Fibroblast of peridontal ligament (primary cell): Measurements from ENCODE around the gene VIPAS39.

Experiments
- DNase-seq: peaks from one replicate; pipeline ENCODE4 v3.0.0-alpha.2; 2010; ENCODE audit errors: extremely low read depth

VIPAS39 gene

DNA sequence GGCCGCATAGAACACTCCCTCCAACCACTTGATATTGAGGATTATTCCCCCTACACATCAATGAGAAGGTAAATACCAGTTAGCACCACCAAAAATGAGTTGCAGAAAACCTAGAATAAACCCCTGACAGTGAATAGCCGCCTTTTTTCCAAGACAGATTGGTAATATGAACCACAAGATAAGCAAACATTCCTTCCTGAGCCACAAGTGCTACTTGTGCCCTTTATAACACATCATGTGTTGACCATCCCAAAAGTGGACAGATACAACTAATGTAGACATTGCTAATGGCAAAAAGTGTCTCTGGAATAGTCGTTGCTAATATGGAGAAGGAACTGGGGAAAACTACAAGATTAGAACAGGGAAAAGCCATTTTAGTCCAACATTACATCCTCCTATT is 51.3 kb downstream of the VIPAS39 start:
- peak; percentile 3 for DNase-seq

DNA sequence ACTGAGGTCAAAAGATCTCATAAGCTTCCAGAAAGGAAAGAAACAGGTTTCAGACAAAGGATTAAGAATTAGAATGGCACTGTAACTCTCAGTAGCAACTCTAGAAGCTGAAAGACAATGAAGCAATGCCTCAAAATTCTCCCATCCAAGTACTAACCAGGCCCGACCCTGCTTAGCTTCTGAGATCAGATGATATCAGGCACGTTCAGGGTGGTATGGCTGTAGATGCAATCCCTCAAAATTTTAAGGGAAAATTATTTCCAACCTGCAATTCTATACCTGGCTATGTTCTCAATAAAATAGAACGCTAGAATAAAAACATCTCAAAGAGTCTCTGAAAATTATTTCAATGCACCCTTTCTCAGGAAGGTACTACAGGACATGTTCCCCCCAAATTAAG is 53.6 kb downstream of the VIPAS39 start:
- no peak for DNase-seq

DNA sequence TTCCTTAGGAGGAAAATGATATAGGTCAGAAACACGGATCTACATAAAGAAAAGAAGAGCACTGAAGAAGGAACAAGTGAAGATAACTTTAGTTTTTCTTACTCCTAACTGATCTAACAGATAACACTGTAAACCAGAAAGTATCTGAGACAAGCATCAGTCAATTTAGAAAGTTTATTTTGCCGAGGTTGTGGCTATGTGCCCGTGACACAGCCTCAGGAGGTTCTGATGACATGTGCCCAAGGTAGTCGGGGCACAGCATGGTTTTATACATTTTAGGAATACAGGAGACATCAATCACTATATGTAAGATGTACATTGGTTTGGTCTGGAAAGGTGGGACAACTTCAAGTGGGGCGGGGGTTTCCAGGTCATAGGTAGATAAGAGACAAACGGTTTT is 57.2 kb downstream of the VIPAS39 start:
- no peak for DNase-seq

DNA sequence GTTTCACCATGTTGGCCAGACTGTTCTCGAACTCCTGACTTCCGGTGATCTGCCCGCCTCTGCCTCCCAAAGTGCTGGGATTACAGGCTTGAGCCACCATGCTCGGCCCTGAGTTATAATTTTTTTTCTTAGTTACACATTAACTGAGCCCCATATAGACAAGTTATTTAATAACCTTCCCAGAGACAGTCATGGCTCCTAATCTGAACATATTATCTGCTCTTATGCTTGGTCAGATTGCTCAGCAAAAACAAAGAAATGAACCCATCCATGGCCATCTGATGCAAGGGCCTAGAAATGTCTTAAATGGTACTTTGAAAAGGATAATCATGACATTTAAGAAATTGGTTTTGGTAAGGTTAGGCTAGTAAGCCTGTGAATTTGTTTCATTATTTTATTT is 67.2 kb downstream of the VIPAS39 start:
- DNase-seq, result no peak

- DNase-seq, result no peak
Measured at GRCh38 chr14:77378701-77379100, 78.7 kb downstream of the VIPAS39 start.

DNA sequence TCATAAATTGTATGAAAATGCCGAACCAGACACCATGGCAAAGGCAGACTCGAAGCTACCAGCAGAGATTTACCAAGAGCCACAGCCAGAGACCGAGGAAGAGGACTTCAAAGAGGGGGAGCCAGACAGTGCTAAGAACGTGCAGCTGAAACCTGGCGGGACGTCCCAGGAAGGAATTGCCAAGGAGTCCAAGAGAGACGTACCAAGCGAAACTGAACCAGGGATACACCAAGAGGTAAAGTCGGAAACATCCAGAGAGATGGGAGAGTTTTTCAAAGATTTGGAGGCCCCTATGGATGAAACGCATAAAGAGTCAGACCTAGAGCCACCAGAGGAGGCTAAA is 79.9 kb downstream of the VIPAS39 start:
- DNase-seq, result no peak

DNA sequence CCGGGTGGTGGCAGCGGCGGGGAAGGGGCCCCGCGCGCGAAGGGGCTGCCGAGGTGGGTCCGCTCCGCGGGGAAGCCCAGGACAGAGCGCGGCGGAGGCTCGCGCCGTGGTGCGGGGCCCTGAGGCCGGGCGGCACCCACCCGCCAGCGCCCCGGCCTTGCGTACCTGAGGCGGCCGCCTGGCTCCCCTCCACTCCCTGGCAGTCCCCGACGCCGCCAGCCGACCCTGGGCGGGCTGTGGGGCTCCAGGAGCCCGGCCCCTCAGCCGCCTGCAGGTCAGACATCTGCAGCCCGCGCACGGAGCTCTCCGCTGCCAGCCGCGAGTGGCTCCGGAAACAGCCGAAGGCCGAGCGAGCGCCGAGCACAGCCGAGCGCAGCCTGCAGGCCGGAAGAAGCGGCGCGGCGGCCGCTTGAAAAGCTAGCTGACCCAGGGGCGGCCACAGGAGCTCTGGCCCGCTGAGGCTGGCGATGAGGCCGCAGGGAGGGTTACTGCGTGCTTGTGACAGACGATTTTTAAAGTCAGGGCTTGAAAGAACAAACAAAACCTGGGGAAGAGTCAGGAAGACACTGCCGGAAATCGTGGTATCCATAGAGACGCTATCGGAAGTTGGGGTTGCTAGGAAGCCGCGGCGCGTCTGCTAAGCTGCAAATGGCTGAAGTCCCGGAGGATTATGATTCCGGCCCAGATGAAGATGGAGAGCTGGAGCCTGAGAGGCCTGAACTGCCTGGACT is 80.5 kb downstream of the VIPAS39 start, which contains the start of the genes SAMD15 and TMED8:
Gene SAMD15, plus strand, starts transcription at position 609 of the 731 bp plus-strand sequence. Its CDS starts 40 bp downstream, at position 649.
Gene TMED8, minus strand, starts transcription at position 324 of the 731 bp plus-strand sequence. Its CDS starts 41 bp downstream, at position 283.
- DNase-seq, result peak; percentile 85
